Limb (tissue), 2 donors: ENCODE results near the gene PPP1R12C.
"Not testable (repeated sequence)": the region's sequence is repeated elsewhere in the genome, so short reads cannot be mapped to it uniquely, and the experiment has no call there.

Experiments used
- DNase-seq, 2 donors: peaks; one replicate each; pipeline ENCODE4 v3.0.0-alpha.2; 2016; ENCODE audit errors: extremely low spot score in 2 of 2

Gene PPP1R12C

DNA sequence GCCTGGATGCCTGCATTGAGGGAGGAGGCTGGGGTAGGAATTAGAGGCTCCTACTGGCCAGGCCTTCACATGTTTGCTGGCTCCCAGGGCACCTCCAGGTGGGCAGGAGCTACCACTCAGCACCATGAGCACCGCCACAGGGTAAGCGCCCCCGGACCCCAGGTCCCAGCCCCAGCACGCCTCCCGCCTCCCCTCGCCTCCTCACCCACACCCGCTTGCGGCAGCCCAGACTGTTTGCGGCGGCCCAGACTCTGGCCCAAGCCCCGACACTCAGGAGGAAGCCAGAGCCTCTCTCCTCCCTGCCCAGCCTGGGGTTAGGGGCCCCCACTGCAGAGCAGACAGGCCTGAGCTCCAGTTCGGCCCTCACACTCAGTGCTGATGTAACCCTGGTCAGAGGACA lies 41.1 kb downstream of the PPP1R12C start:
- DNase-seq, result no peak

- no peak for DNase-seq
These were observed 42.0 kb downstream of the PPP1R12C start, which contains the start of gene EPS8L1 for GRCh38 chr19:55075371-55075998. TSS of gene EPS8L1 (plus strand) at chr19:55075869. CDS start at chr19:55076445, 576 bp downstream.

DNA sequence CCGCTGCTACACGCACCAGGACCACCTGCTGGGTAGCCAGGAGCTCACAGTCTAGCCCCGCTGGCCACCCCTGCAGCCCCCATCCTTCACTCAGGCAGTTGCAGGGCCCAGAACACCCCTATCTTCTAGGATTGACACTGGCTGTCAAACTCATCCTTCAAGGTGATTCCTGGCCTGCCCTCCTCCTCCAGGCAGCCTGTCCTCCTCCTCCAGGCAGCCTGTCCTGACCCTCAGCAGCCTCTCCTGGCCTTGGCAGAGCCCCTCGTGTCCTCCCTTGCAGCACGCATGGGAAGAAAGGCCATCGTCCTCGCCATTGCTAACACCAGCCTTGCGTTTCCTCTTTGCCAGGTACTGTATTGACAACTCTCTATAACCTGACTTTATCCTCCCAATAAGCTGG lies 45.5 kb downstream of the PPP1R12C start:
- DNase-seq, result no peak

GRCh38 chr19:55071129-55071502 lies 46.3 kb downstream of the PPP1R12C start:
- DNase-seq, result no peak

GRCh38 chr19:55070466-55071128 lies 46.8 kb downstream of the PPP1R12C start:
- DNase-seq, result no peak

DNA sequence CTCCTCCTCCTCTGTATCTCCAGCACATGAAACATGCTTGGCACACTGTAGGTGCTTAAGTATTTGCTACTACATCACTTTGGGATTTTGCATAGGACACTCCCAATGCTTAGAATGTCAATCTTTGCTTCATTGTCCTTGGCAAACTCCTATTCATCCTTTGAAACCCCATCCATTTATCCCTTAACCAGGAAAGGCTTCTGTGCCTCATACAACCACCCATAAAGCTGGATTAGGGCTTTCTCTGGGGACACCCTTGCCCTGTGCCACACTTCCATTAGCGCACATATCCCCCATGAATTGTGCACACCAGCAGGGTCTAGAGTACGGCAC lies 47.6 kb downstream of the PPP1R12C start:
- no peak for DNase-seq

- no peak for DNase-seq
These were observed 48.2 kb downstream of the PPP1R12C start for GRCh38 chr19:55068950-55069864.

DNA sequence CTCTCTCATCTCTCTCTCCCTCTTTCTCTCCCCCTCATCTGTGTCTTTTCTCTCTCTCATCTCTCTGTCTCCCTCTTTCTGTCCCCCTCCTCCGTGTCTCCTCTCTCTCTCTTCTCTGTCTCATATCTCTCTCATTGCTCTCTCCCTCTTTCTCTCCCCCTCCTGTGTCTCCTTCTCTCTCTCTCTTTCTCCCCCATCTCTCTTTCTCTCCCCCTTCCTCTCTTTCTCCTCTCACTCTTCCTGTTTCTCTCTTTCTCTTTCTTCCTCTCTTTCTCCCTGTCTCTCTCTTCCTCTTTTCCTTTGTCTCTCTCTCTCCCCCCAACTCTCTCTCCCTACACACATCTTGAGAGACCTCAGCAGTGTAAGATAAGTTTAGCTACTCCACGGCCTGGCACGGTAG lies 49.6 kb downstream of the PPP1R12C start:
- DNase-seq, result no peak

GRCh38 chr19:55066107-55066709 lies 51.2 kb downstream of the PPP1R12C start:
- no peak for DNase-seq

- not testable (repeated sequence) for DNase-seq
These were observed 51.9 kb downstream of the PPP1R12C start for GRCh38 chr19:55065516-55065915.

GRCh38 chr19:55063492-55063843 lies 54.0 kb downstream of the PPP1R12C start:
- no peak for DNase-seq

DNA sequence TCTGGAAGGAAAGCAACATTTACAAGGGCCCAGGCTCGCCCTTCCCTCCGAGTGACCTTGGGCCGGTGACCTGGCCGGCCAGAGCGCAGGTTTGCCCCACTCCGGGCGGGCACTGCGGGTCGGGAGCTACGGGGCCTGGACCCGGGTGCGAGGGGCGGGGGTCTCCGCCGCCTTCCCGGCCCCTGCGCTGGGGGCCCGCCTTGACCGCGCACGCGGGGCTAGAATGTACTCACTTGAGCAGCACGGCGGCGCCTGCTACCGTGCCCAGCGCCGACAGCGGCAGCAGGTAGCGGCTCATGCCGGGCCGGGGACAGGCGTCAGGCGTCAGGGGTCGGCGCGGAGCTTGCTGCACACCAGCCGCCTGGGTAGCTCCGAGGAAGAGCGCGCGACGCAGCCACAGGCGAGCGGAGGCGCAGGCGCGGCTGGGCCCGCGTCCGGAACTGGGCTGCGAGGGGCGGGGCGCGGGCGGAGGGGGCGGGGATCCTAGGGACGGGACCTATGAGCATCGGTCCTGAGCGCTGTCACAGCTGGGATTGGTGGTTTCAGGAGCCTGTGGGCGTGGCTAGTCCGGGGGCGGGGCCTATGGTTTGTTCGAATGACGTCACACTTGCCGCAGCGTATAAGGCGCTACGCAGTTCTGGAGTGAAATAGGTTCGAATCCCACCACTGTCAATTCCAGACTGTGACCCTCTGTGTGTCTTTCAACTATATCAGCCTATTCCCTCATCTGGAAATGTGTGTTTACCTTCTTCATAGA lies 54.5 kb downstream of the PPP1R12C start, which contains the start of gene RDH13:
Gene RDH13, minus strand, starts transcription at position 414 of the 757 bp plus-strand sequence. Its CDS starts 116 bp downstream, at position 298.
- DNase-seq, result peak; percentile 90 to 98

DNA sequence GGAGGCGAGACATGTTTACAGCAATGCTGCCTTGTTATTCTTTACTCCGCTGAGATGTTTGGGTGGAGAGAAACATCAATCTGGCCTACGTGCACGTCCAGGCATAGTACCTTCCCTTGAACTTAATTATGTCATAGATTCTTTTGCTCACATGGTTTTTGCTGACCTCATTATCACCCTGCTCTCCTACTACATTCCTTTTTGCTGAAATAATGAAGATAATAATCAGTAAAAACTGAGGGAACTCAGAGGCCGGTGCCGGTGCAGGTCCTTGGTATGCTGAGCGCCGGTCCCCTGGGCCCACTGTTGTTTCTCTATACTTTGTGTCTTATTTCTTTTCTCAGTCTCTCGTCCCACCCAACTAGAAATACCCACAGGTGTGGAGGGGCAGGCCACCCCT lies 57.1 kb downstream of the PPP1R12C start:
- DNase-seq, result not testable (repeated sequence)

DNA sequence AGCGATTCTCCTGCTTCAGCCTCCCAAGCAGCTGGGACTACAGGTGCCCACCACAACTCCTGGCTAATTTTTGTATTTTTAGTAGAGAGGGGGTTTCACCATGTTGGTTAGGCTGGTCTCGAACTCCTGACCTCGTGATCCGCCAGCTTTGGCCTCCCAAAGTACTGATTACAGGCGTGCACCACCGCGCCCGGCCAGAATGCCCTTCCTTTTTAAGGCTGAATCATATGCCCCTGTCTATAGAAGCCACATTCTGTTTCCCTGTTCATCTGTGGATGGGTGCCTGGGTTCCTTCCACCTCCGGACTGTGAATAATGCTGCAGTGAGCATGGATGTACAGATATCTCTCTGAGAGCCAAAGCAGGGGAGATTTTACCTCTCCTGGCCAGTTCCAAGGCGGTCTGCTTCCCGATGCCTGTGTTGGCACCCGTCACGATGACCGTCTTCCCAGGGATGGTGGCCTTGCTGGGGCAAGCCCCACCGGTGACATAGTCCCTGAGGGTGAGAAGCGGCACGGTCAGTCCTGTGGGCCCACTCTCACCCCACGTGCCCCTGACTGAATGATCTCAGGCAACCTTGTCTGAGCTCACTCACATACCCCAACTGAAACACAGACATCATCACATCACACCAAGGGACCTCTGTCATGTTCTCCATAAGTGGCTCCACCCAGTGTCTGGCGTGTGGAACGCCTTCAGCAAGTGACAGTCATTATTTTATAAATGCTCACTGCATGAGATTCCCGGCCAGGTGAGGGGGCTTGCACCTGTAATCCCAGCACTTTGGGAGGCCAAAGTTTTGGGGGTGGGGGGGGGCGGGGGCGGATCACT lies 58.4 kb downstream of the PPP1R12C start:
- DNase-seq, result no peak

DNA sequence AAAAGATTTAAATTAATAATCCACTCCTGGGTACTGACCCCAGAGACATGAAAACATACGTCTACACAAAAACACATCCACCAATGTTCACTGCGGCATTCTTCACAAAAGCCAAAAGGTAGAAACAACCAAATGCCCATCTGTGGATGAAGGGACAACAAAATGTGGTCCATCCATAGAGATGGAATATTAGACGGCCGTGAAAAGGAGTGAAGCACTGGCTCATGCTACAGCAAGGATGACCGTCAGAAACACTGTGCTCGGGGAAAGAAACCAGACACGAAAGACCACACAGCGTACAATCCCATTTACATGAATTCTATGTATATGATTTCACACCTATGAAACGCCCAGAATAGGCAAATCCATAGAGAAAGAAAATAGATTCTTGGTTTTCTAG lies 60.6 kb downstream of the PPP1R12C start:
- DNase-seq, result no peak

DNA sequence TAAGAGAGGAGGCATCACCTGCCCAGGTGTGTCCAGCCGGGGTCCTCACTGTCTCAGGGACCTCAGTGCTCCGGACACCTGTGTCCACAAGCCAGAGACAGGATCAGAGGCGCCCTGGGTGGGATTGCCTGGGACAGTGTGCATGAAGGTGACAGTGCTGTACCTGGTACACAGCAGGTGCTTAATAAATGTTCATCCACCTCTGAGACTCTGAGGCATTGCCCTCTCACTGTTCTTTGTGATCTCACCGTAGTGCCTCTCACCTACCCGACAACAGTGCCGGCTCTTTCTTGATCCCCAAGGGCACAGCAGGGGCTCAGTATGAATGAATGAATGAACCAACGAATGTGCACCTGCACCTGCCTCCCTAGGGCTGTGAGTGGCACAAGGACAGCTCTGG lies 63.7 kb downstream of the PPP1R12C start:
- no peak for DNase-seq

DNA sequence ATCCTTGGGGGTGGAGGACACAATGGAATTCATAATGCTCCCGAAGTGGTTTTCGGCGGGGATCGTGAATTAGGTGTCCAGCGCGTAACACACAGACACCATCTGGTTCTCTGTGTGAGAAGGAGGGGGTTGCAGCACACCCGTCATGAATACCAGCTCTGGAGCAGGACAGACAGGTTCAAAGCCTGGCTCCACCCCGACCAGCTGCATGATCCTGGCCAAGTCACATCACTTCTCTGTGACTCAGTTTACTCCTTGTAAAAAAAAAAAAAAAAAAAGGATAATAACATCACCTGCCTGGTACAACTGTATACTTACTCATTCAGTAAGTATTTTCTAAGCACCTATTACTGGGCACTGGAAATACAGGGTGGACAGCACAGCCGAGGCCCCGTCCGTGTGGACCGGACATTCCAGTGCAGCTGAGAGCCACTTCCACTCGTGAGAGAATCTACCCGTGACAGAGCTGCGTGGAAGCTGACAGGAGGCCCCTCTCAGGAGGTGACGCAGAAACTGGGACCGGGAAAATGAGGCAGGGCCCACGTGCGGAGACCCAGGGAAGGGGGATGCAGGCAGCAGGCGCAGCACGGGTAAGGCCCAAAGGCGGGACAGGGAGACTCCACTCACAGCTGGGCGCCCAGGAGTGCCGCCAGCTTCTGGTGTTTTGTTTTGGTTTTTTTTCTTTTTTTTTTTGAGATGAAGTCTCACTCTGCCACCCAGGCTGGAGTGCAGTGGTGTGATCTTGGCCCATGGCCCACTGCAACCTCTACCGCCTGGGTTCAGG lies 66.5 kb downstream of the PPP1R12C start:
- DNase-seq, result no peak

GRCh38 chr19:55048446-55048845 lies 69.0 kb downstream of the PPP1R12C start:
- no peak for DNase-seq

DNA sequence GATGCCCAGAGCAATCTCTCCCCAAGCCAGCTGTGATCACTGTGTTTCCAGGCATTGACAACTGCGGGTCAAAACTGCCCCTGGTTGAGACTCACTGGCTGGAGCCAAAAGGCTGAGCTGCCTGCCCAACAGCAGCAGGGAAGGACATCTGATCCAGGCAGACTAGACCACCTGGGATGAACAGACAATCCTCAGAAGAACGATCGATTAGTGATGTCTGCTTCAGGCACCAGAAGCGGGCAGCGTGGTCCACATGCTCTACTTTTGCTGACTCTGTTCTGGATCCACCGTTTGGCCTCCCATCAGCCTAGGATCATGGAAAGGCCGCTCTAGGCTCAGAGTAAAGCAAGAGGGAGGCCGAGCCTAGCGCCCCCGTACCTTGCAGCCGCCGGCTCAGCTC lies 69.5 kb downstream of the PPP1R12C start:
- DNase-seq, result no peak
